ENCODE data around the gene PRKN.

PRKN gene

GRCh38 chr6:162713974-162714780, 13.4 kb downstream of the PRKN start:
- H2BK120ac ChIP-seq (ENCODE audit: low read depth, low read length) = no peak overlapping the region
- no peak overlapping the region for H2BK15ac ChIP-seq (ENCODE audit: low read depth, poor library complexity, severe bottlenecking)
- no peak overlapping the region for H3K4me3 ChIP-seq (ENCODE audit: insufficient read depth in 1 of 2, low read depth in 1 of 2, low read length in 2 of 2)
- no peaks in the 10 kb centered on the region for H3K4me1 ChIP-seq (ENCODE audit: control insufficient read depth, insufficient read depth, low read depth, low read length)
- no peak overlapping the region for H3K18ac ChIP-seq (ENCODE audit: low read depth in 1 of 2, low read length in 2 of 2)
- H4K91ac ChIP-seq (ENCODE audit: low read length) = no peak overlapping the region
- H3K23ac ChIP-seq (ENCODE audit: low read length in 2 of 2) = no peak overlapping the region
- no peak overlapping the region for H2BK12ac ChIP-seq (ENCODE audit: low read length in 2 of 2)
- no peak for DNase-seq
- H3K4me2 ChIP-seq (ENCODE audit: low read length, poor library complexity, severe bottlenecking) = no peak overlapping the region
- no peak overlapping the region for H3K9ac ChIP-seq (ENCODE audit: low read length)
- no peak overlapping the region for H2BK5ac ChIP-seq (ENCODE audit: low read depth, low read length, poor library complexity, severe bottlenecking)
- no peak overlapping the region for H3K27ac ChIP-seq (ENCODE audit: low read length, poor library complexity, severe bottlenecking)
- no peak overlapping the region for H2AFZ ChIP-seq (ENCODE audit: low read depth, low read length)
- H3K4ac ChIP-seq (ENCODE audit: low read depth in 1 of 2, low read length in 2 of 2) = no peak overlapping the region
- H3K36me3 ChIP-seq (ENCODE audit: control insufficient read depth in 1 of 2, insufficient read depth in 2 of 2, low read depth in 1 of 2, low read length in 2 of 2) = no peaks in the 10 kb centered on the region
- H3K9me3 ChIP-seq (ENCODE audit: control insufficient read depth, low read length) = no peaks in the 10 kb centered on the region
- H3K14ac ChIP-seq (ENCODE audit: low read length in 2 of 2) = no peak overlapping the region
- peaks cover 1% of the 10 kb centered on the region for H3K79me1 ChIP-seq (replicated peaks; ENCODE audit: low read length, poor library complexity, severe bottlenecking)
- no peak overlapping the region for H2AK5ac ChIP-seq (ENCODE audit: low read length, severe bottlenecking)
- no peaks in the 10 kb centered on the region for H3K27me3 ChIP-seq (ENCODE audit: control insufficient read depth in 1 of 2, insufficient read depth in 1 of 2, low read length in 2 of 2)
- WGBS = 92% methylated on average over 12 of the region's 13 CpGs
- H4K8ac ChIP-seq (ENCODE audit: low read length) = no peak overlapping the region

GRCh38 chr6:162712694-162713093, 14.9 kb downstream of the PRKN start:
- H4K8ac ChIP-seq (ENCODE audit: low read length) = no peak overlapping the region
- H3K23ac ChIP-seq (ENCODE audit: low read length in 2 of 2) = no peak overlapping the region
- peaks cover 1% of the 10 kb centered on the region for H3K79me1 ChIP-seq (replicated peaks; ENCODE audit: low read length, poor library complexity, severe bottlenecking)
- H3K27me3 ChIP-seq (ENCODE audit: control insufficient read depth in 1 of 2, insufficient read depth in 1 of 2, low read length in 2 of 2) = no peaks in the 10 kb centered on the region
- H4K91ac ChIP-seq (ENCODE audit: low read length) = no peak overlapping the region
- no peak overlapping the region for H3K4me3 ChIP-seq (ENCODE audit: insufficient read depth in 1 of 2, low read depth in 1 of 2, low read length in 2 of 2)
- no peak overlapping the region for H2BK15ac ChIP-seq (ENCODE audit: low read depth, poor library complexity, severe bottlenecking)
- no peaks in the 10 kb centered on the region for H3K4me1 ChIP-seq (ENCODE audit: control insufficient read depth, insufficient read depth, low read depth, low read length)
- no peak overlapping the region for H2BK120ac ChIP-seq (ENCODE audit: low read depth, low read length)
- H3K4me2 ChIP-seq (ENCODE audit: low read length, poor library complexity, severe bottlenecking) = no peak overlapping the region
- H3K36me3 ChIP-seq (ENCODE audit: control insufficient read depth in 1 of 2, insufficient read depth in 2 of 2, low read depth in 1 of 2, low read length in 2 of 2) = no peaks in the 10 kb centered on the region
- H2BK5ac ChIP-seq (ENCODE audit: low read depth, low read length, poor library complexity, severe bottlenecking) = no peak overlapping the region
- no peak overlapping the region for H3K18ac ChIP-seq (ENCODE audit: low read depth in 1 of 2, low read length in 2 of 2)
- H3K9me3 ChIP-seq (ENCODE audit: control insufficient read depth, low read length) = no peaks in the 10 kb centered on the region
- no peak overlapping the region for H3K27ac ChIP-seq (ENCODE audit: low read length, poor library complexity, severe bottlenecking)
- no peak overlapping the region for H3K4ac ChIP-seq (ENCODE audit: low read depth in 1 of 2, low read length in 2 of 2)
- H2AK5ac ChIP-seq (ENCODE audit: low read length, severe bottlenecking) = no peak overlapping the region
- no peak overlapping the region for H2AFZ ChIP-seq (ENCODE audit: low read depth, low read length)
- no CpG with 5 or more reads among the region's 2 CpGs for WGBS
- H2BK12ac ChIP-seq (ENCODE audit: low read length in 2 of 2) = no peak overlapping the region
- no peak overlapping the region for H3K9ac ChIP-seq (ENCODE audit: low read length)
- no peak overlapping the region for H3K14ac ChIP-seq (ENCODE audit: low read length in 2 of 2)
- DNase-seq = no peak

DNA sequence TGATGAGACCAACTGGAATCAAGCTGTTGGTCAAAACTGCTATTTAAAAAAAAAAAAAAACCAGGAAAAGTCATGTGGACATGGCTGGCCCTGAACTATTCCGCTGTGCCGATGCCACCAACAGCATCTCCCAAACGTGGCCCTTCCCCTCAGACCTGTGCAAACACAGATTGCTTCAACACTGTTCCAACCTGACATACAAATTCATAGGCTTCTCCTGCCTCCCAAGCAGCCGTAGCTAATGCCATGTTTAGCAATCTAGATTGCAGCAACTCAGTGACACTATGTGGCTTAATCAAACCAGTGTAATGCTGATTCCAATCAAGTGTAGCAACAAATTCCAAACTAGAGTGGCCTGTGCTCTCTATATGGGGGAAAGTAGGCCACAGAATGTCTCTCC, 16.2 kb downstream of the PRKN start:
- Histone ChIP-seq H3K27me3 (ENCODE audit: control insufficient read depth in 1 of 2, insufficient read depth in 1 of 2, low read length in 2 of 2) (no peaks in the 10 kb centered on the region), H3K27ac (ENCODE audit: low read length, poor library complexity, severe bottlenecking) (no peak overlapping the region), H2AK5ac (ENCODE audit: low read length, severe bottlenecking) (no peak overlapping the region), H3K4me2 (ENCODE audit: low read length, poor library complexity, severe bottlenecking) (no peak overlapping the region), H2BK5ac (ENCODE audit: low read depth, low read length, poor library complexity, severe bottlenecking) (no peak overlapping the region), H2BK120ac (ENCODE audit: low read depth, low read length) (no peak overlapping the region), H2BK12ac (ENCODE audit: low read length in 2 of 2) (no peak overlapping the region), H3K18ac (ENCODE audit: low read depth in 1 of 2, low read length in 2 of 2) (no peak overlapping the region), H3K23ac (ENCODE audit: low read length in 2 of 2) (no peak overlapping the region), H2BK15ac (ENCODE audit: low read depth, poor library complexity, severe bottlenecking) (no peak overlapping the region), H3K9ac (ENCODE audit: low read length) (no peak overlapping the region), H4K8ac (ENCODE audit: low read length) (no peak overlapping the region), H2AFZ (ENCODE audit: low read depth, low read length) (no peak overlapping the region), H3K4me3 (ENCODE audit: insufficient read depth in 1 of 2, low read depth in 1 of 2, low read length in 2 of 2) (no peak overlapping the region), H3K36me3 (ENCODE audit: control insufficient read depth in 1 of 2, insufficient read depth in 2 of 2, low read depth in 1 of 2, low read length in 2 of 2) (no peaks in the 10 kb centered on the region), H3K4ac (ENCODE audit: low read depth in 1 of 2, low read length in 2 of 2) (no peak overlapping the region), H3K14ac (ENCODE audit: low read length in 2 of 2) (no peak overlapping the region), H3K9me3 (ENCODE audit: control insufficient read depth, low read length) (no peaks in the 10 kb centered on the region), H3K4me1 (ENCODE audit: control insufficient read depth, insufficient read depth, low read depth, low read length) (no peaks in the 10 kb centered on the region), H4K91ac (ENCODE audit: low read length) (no peak overlapping the region), H3K79me1 (replicated peaks; ENCODE audit: low read length, poor library complexity, severe bottlenecking) (peaks cover 1% of the 10 kb centered on the region)
- WGBS = 86% methylated on average over 4 of the region's 4 CpGs
- DNase-seq = no peak

- no peak overlapping the region for H3K23ac ChIP-seq (ENCODE audit: low read length in 2 of 2)
- no peak overlapping the region for H3K4me3 ChIP-seq (ENCODE audit: insufficient read depth in 1 of 2, low read depth in 1 of 2, low read length in 2 of 2)
These were observed 16.6 kb downstream of the PRKN start for GRCh38 chr6:162710936-162711335.

More at GRCh38 chr6:162710936-162711335, 16.6 kb downstream of the PRKN start:
- Histone ChIP-seq H3K9me3 (ENCODE audit: control insufficient read depth, low read length) (no peaks in the 10 kb centered on the region), H2AK5ac (ENCODE audit: low read length, severe bottlenecking) (no peak overlapping the region), H3K27ac (ENCODE audit: low read length, poor library complexity, severe bottlenecking) (no peak overlapping the region), H4K8ac (ENCODE audit: low read length) (no peak overlapping the region), H3K27me3 (ENCODE audit: control insufficient read depth in 1 of 2, insufficient read depth in 1 of 2, low read length in 2 of 2) (no peaks in the 10 kb centered on the region), H3K18ac (ENCODE audit: low read depth in 1 of 2, low read length in 2 of 2) (no peak overlapping the region), H2BK12ac (ENCODE audit: low read length in 2 of 2) (no peak overlapping the region), H2BK120ac (ENCODE audit: low read depth, low read length) (no peak overlapping the region), H4K91ac (ENCODE audit: low read length) (no peak overlapping the region), H2BK15ac (ENCODE audit: low read depth, poor library complexity, severe bottlenecking) (no peak overlapping the region), H2AFZ (ENCODE audit: low read depth, low read length) (no peak overlapping the region), H3K36me3 (ENCODE audit: control insufficient read depth in 1 of 2, insufficient read depth in 2 of 2, low read depth in 1 of 2, low read length in 2 of 2) (no peaks in the 10 kb centered on the region), H3K4ac (ENCODE audit: low read depth in 1 of 2, low read length in 2 of 2) (no peak overlapping the region), H2BK5ac (ENCODE audit: low read depth, low read length, poor library complexity, severe bottlenecking) (no peak overlapping the region), H3K4me1 (ENCODE audit: control insufficient read depth, insufficient read depth, low read depth, low read length) (no peaks in the 10 kb centered on the region), H3K9ac (ENCODE audit: low read length) (no peak overlapping the region), H3K79me1 (replicated peaks; ENCODE audit: low read length, poor library complexity, severe bottlenecking) (peaks cover 1% of the 10 kb centered on the region), H3K4me2 (ENCODE audit: low read length, poor library complexity, severe bottlenecking) (no peak overlapping the region), H3K14ac (ENCODE audit: low read length in 2 of 2) (no peak overlapping the region)
- no peak for DNase-seq
- WGBS = 76% methylated on average over 2 of the region's 2 CpGs
